Ramos (cell line): ENCODE data around the gene PTPRN2.

Source experiments
- in situ Hi-C: fragments of 300-500 bp; cut with MboI; formaldehyde crosslinking; loops from one replicate; pipeline ENCODE4 v1.14.3; 2022; ENCODE audit warnings: low sequenced_read_pairs; ENCODE audit not compliant: unreplicated experiment

PTPRN2 gene

DNA sequence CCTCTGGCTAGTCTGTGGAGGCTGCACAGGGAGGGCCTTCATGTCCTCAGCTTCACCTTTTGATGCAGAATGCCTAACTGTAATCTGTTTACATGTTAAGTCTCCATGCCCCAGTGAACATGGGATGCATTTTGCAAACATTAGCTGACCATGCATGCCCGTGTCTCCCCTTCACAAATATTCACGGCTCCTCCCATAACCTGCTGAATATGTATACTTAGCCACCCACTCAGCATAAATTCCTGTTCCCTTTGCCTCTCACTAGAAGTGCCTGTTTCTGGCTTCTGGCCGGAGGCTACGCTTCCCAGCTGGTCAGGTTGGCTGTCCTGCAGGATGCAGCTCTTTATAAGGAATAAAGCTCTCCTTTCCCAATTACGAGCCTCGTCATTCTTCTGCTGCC is 698.1 kb downstream of the PTPRN2 start:
- in situ Hi-C loops, result no loop called here

DNA sequence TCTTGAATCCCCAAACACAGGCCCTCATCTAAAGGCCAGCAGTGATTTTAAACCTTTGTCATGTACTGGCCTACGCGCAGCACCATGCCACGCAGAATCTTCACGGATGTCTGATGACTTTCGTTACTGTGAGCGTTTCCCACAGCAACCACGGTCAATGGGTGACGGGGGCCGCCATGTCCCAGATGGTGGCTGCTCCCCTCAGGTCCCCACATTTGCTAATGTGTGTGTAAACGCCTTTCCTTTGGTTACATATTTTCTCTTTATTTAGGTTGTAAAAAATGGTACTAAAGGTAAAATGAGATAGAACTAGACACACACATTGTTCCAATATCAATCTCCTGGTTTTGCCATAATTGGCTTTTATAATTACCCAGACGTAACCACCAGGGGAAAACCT is 699.0 kb downstream of the PTPRN2 start:
- in situ Hi-C loops, result no loop called here

DNA sequence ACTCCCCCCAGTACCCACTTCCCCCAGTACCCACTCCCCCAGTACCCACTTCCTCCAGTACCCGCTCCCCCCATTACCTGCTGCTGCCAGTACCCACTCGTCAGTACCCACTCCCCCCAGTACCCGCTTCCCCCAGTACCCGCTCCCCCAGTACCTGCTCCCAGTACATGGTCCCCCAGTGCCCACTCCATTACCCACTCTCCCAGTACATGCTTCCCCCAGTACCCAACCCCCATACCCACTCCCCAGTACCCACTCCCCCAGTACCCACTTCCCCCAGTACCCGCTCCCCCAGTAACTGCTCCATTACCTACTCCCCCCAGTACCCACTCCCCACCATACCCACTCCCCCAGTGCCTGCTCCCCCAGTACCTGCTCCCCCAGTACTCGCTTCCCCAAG is 700.2 kb downstream of the PTPRN2 start:
- in situ Hi-C loops, result no loop called here

GRCh38 chr7:157886711-157887110 is 700.9 kb downstream of the PTPRN2 start:
- in situ Hi-C loops, result no loop called here

DNA sequence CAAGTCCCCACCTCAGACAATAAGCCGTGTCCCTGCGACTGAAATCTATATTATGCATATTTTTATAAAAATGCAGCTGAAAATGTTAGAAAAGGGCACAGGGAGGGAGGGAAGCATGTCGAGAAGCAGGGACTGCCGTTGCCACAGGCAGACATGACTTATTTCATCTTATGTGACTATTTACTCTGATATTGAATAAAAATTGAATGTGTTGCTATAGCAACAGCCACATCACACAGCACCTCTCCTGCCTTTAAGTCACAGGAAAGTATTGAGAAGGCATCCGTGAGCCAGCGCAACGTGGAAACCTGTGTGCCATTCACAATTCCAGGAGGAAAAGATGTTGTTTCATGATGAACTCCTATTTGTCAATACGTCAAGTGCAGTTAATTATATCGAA is 701.4 kb downstream of the PTPRN2 start:
- in situ Hi-C loops, result no loop called here

DNA sequence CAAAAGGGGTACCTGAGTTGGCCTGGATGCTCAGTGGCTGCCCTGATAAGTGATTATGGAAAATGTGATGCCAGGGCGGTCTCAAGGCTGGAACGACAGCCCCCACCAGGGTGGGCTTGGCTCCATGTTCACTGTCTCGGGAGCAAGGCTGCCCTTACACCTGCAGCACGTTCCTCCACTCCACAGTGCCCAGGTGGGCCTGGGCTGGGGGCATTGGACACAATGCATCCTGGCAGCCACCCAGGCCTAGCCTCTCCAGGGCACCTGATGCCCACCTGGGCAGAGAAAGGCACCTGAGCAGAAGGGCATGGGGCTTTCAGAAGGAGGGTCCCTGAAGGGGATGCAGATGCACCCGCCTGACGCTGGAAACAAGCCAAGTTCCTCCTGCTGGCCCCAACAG is 702.5 kb downstream of the PTPRN2 start:
- in situ Hi-C loops, result no loop called here

DNA sequence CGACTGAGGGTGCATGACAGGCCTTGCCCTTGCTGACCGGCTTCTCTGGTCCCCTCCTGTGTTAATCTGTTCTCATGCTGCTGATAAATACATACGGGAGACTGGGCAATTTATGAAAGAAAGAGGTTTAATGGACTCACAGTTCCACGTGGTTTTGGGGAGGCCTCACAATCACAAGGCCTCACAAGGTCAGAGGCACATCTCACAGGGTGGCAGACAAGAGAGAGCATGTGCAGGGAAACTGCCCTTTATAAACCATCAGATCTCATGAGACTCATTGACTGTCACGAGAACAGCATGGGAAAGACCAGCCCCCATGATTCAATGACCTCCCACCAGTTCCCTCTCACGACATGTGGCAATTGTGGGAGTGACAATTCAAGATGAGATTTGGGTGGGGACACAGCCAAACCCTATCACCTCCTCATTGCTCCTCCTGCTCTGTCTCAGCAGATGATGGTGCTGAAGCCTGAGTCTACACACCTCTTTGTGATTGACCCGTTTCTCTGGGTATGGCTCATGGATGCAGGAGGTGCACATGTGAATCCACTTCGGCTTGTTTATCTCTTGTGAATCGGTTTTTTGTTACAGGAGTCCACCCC is 703.1 kb downstream of the PTPRN2 start:
- in situ Hi-C loops, result no loop called here

DNA sequence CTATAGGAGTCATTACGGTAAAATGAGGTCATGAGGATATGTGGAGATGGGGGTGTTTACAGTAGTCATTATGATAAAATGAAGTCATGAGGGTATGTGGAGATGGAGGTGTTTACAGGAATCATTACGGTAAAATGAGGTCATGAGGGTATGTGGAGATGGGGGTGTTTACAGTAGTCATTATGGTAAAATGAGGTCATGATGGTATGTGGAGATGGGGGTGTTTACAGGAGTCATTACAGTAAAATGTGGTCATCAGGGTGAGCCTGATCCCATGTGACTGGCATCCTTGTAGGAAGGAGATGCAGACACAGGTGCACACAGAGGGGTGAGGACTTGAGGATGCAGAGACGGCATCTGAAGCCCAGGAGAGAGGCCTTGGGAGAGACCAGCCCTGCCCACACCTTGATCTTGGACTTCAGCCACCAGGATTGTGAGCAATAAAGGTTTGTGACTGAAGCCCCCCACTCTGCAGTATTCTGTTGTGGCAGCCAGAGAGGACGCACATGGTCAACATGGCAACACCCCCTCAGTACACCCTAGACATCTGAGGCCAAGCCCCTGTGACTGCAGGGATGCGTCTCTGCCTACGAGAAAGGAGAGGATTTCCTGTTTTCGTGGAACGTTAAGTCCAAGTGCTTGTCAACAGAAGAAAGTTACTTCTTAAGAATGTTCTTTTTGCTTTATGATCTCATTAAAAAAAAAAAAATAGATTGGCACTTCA is 706.4 kb downstream of the PTPRN2 start:
- in situ Hi-C loops, result no loop called here

GRCh38 chr7:157879391-157879790 is 708.2 kb downstream of the PTPRN2 start:
- in situ Hi-C loops, result no loop called here

DNA sequence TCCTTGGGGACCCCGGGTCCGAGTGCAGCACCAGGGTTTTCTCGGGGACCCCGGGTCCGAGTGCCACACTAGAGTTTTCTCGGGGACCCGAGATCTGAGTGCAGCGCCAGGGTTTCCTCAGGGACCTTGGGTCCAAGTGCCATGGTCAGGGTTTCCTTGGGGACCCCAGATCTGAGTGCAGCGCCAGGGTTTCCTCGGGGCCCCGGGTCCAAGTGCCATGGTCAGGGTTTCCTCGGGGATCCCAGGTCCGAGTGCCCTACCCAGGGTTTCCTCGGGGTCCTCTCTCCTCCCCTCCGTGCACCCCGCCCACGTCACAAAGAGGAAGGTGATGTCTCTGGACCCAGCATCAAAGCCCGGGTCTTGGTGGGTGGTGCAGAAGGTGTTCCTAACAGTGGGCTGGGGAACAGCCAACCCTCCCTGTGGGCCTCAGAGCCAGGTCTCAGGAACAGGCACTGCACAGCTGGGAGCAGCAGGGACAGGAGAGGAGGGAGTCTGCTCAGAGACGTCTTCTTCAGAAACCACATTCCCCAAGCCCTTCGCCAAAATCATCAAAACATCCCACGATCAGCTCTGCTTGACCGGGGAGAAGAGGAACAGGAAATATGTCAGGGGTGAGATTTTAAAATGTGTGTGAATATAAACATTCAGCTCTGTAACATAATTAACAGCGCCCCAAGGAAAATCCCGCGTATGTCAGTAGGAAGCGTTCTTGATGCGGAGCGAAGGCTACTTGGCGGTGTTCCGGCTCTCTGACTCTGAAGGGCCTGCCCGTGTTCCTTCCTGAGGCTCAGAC is 710.1 kb downstream of the PTPRN2 start:
- in situ Hi-C loops, result no loop called here

DNA sequence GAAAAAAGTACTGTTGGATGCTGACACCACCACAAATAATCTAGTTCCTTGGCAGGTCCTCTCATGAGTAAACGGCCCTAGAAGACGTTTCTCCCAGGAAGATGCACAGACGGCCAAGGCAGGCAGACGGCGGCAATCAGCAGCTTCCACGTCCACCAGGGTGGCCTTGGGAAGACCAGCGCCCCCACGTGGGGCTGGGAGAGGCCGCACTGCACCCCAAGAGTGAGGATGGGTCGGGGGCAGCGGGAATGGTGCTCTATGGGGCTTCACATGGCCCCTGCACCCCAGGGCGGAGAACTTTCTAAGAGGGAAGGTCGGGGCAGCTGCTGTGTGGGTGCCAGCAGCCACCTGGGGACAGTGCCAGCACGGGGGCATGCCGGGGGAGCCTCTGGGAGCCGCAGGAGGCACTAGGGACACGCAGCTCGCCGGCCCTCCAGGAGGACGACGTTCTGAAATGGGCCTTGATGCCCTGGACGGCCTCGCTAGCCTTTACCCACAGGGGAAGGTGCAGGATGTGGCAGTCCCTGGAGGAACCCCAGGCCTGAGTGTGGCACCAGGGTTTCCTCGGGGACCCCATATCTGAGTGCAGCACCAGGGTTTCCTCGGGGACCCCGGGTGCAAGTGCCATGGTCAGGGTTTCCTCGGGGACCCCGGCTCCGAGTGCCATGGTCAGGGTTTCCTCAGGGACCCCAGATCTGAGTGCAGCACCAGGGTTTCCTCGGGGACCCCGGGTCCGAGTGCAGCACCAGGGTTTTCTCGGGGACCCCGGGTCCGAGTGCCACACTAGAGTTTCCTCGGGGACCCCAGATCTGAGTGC is 710.9 kb downstream of the PTPRN2 start:
- in situ Hi-C loops, result no loop called here

DNA sequence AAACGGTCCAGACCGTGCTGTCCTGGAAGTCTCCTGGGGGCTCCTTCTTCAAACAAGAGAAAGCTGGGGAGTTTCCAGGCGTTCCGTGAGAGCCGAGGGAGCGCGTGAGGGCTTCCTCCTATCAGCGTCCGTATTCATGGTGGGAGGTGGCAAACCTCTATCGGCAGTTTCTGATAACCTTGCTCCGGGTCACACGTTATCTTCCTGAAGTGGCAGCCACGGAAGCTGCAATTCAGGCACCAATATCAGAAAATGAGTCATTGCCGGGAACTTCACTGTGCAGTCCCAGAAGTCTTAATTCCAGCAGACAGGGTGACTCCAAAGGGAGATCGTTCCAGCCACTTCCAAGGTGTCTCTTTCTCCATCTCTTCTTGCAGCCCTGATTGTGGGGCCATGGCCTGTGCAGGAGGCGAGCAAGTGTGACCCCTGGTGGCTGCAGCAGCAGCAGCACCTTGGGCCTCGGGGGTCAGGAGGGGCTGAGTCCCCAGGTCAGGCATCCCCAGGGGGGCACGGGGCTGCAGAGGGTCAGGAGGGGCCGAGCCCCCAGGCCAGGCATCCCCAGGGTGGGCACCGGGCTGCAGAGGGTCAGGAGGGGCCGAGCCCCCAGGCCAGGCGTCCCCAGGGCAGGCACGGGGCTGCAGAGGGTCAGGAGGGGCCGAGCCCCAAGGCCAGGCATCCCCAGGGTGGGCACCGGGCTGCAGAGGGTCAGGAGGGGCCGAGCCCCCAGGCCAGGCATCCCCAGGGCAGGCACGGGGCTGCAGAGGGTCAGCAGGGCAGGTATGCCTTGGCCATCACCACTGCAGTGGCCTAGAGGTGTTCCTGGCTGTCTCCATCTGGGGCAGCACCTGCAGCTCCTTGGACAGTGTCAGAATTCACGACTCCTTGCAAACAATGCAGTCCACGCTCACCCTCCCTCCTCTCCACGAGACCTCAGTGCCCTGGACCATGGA is 712.1 kb downstream of the PTPRN2 start:
- in situ Hi-C loops, result no loop called here

DNA sequence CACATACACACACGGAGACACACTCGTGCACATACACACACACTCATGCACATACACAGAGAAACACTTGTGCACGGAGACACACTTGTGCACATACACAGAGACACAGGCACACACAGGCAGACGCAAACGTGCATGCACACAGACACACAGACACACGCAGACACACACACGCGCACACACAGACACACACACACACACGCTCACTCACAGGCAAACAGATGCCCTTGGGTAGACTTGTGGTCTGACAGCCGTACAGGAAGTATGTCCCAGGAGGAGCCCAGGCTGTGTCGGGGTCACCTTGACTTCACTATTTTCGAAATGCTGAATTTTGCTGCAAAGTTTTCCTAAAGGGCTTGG is 712.8 kb downstream of the PTPRN2 start:
- in situ Hi-C loops, result no loop called here

GRCh38 chr7:157874208-157874816 is 713.3 kb downstream of the PTPRN2 start:
- in situ Hi-C loops, result no loop called here

DNA sequence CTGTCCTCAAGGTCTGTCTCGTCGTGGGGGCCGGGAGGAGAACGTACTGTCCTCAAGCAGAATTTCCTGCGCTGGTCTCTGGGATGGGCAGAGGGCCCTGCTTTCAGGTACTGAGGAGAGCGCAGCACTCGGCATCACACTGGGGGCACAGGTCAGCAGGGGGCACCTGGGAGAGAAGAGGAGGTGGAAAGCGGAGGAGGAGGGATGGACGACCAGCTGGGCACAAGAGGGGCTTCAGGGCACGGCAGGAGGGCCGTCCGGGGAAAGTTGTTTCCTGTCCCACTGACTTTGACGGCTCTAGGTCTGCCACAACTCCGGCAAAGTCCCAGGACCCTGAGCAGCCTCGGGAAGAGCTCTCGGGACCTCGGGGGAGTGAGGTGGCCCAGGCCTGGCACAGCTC is 714.0 kb downstream of the PTPRN2 start:
- in situ Hi-C loops, result no loop called here

GRCh38 chr7:157873181-157873580 is 714.4 kb downstream of the PTPRN2 start:
- in situ Hi-C loops, result no loop called here

GRCh38 chr7:157872447-157872846 is 715.2 kb downstream of the PTPRN2 start:
- in situ Hi-C loops, result no loop called here

GRCh38 chr7:157871681-157872080 is 715.9 kb downstream of the PTPRN2 start:
- in situ Hi-C loops, result no loop called here

DNA sequence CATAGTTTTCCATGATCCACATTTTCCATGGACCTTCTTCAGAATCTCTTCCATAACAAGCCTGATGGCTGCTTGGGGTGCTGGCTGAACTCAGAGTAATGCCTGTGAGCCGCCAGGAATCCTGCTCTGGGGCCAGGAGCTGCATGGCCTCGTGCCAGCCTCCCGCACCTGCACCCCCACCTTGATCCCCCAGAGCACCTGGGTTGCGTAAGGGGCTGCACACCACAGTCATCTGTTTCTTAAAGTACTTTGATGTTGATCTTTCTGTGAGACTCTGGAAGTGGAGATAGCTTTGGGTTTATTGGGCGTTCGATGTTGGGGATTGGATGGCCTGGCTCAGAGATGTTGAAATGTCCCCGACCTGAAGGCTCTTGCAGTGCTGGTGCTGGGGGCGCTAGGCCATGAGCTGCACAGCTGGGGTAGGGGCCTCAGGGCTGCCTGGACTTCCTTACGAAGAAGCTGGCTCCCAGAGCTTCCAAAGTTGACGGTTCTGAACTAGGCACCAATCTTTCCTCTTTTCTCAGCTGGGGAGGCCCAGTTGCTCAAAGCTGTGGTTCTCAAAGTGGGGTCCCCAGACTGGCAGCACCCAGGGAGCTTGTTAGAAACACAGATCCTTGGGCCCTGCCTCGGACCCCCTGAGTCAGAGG is 716.9 kb downstream of the PTPRN2 start:
- in situ Hi-C loops, result no loop called here
